Testis (tissue), 2 donors: ENCODE measurements around the gene TSHZ1.

Source experiments
- CTCF ChIP-seq, 3 experiments: fragments of 450-650 bp in 2 of 3; fragments of 200-600 bp in 1 of 3; sonication (generic) in 1 of 3; IDR thresholded peaks; one replicate each; pipeline ENCODE4 v1.5.1; 2016 to 2019; ENCODE audit warnings: antibody characterized with exemption in 3 of 3, mild to moderate bottlenecking in 2 of 3, moderate library complexity in 1 of 3
- POLR2A ChIP-seq: fragments of 450-650 bp; IDR thresholded peaks from one replicate; pipeline ENCODE4 v1.6.1; 2017; ENCODE audit warnings: antibody characterized with exemption, mild to moderate bottlenecking, moderate library complexity

GRCh38 chr18:75253784-75254183 lies 43.2 kb downstream of the TSHZ1 start:
- TF ChIP-seq CTCF (IDR thresholded peaks at IDR 0.05) = no peak
- TF ChIP-seq POLR2A = no peak
